ENCODE measurements around the gene HS2ST1. TPM values are rescaled to one million over a fixed set of nuclear protein-coding genes. Genes with fewer than 3 reads are reported as not detected.
"Not testable (repeated sequence)": the region's sequence is repeated elsewhere in the genome, so short reads cannot be mapped to it uniquely, and the experiment has no call there.

Gene HS2ST1
- total RNA-seq, result 19.2 TPM
- long read RNA-seq, full-length matches to known transcripts, result 4 of 6 reads
- long read RNA-seq, partial matches to known transcripts, result 1 of 6 reads
- long read RNA-seq, other reads (novel, unspliced or antisense), result 1 of 6 reads

GRCh38 chr1:86914601-86914997 lies at the start of gene HS2ST1:
Gene HS2ST1, plus strand, starts transcription at chr1:86914635.
- no peak for DNase-seq (ENCODE audit: low spot score)

GRCh38 chr1:86865973-86866637 lies 48.3 kb upstream of the HS2ST1 start:
- no peak for DNase-seq (ENCODE audit: low spot score)

- no peak for DNase-seq (ENCODE audit: low spot score)
Measured at GRCh38 chr1:86866665-86867064, 47.8 kb upstream of the HS2ST1 start.

- DNase-seq (ENCODE audit: low spot score), result not testable (repeated sequence)
Measured at GRCh38 chr1:86867278-86867677, 47.2 kb upstream of the HS2ST1 start.

GRCh38 chr1:86868477-86868876 lies 46.0 kb upstream of the HS2ST1 start:
- no peak for DNase-seq (ENCODE audit: low spot score)

- no peak for DNase-seq (ENCODE audit: low spot score)
Measured at GRCh38 chr1:86871001-86871400, 43.4 kb upstream of the HS2ST1 start.

- DNase-seq (ENCODE audit: low spot score), result no peak
Measured at GRCh38 chr1:86872086-86872485, 42.3 kb upstream of the HS2ST1 start.

GRCh38 chr1:86875722-86876121 lies 38.7 kb upstream of the HS2ST1 start:
- no peak for DNase-seq (ENCODE audit: low spot score)

GRCh38 chr1:86887479-86888162 lies 26.8 kb upstream of the HS2ST1 start:
- no peak for DNase-seq (ENCODE audit: low spot score)

- no peak for DNase-seq (ENCODE audit: low spot score)
Measured at GRCh38 chr1:86888327-86888726, 26.1 kb upstream of the HS2ST1 start.

GRCh38 chr1:86899401-86899800 lies 15.0 kb upstream of the HS2ST1 start:
- DNase-seq (ENCODE audit: low spot score), result not testable (repeated sequence)

- no peak for DNase-seq (ENCODE audit: low spot score)
Measured at GRCh38 chr1:86905875-86906274, 8.6 kb upstream of the HS2ST1 start.

- DNase-seq (ENCODE audit: low spot score), result no peak
Measured at GRCh38 chr1:86906419-86906818, 8.0 kb upstream of the HS2ST1 start.

GRCh38 chr1:86912281-86912900 lies 2.0 kb upstream of the HS2ST1 start:
- no peak for DNase-seq (ENCODE audit: low spot score)

- no peak for DNase-seq (ENCODE audit: low spot score)
Measured at GRCh38 chr1:86913399-86913895, 988 bp upstream of the HS2ST1 start.

GRCh38 chr1:86913896-86914600 lies 387 bp upstream of the HS2ST1 start, which contains the start of gene SELENOF:
Gene SELENOF, minus strand, starts transcription at chr1:86914126. Its CDS starts 15 bp downstream, at chr1:86914111.
- peak; percentile 98 for DNase-seq (ENCODE audit: low spot score)

GRCh38 chr1:86914998-86915736 lies 732 bp downstream of the HS2ST1 start:
- DNase-seq (ENCODE audit: low spot score), result no peak

GRCh38 chr1:86915737-86916235 lies 1.4 kb downstream of the HS2ST1 start:
- no peak for DNase-seq (ENCODE audit: low spot score)

- no peak for DNase-seq (ENCODE audit: low spot score)
Measured at GRCh38 chr1:86916752-86917151, 2.3 kb downstream of the HS2ST1 start.

- DNase-seq (ENCODE audit: low spot score), result no peak
Measured at GRCh38 chr1:86922445-86922844, 8.0 kb downstream of the HS2ST1 start.
